H1 (cell line): ENCODE measurements around the gene ALG3. TPM values are rescaled to one million over a fixed set of nuclear protein-coding genes. Genes with fewer than 3 reads are reported as not detected.

Source experiments
- CTCF ChIA-PET: fragments of 300-600 bp; sonication (Branson Sonifier 250); formaldehyde crosslinking; loops from one replicate; lab custom pipeline; 2021; ENCODE audit not compliant: partially characterized antibody; lab: Charles Lee
- POLR2A ChIA-PET: fragments of 300-600 bp; sonication (Branson Sonifier 250); formaldehyde crosslinking; loops from one replicate; lab custom pipeline; 2021; ENCODE audit warnings: inconsistent platforms; ENCODE audit not compliant: partially characterized antibody; lab: Charles Lee
- DNase-seq, 2 experiments: peaks; one replicate each; pipeline versions ENCODE4 v3.0.0 to v3.0.0-alpha.2; 2010 to 2022; ENCODE audit warnings: low spot score in 2 of 2, low read depth in 1 of 2, mixed read lengths in 1 of 2
- FAIRE-seq: peaks from 2 replicates; lab custom pipeline; 2011; peaks lifted over from hg19 to GRCh38; lab: Jason Lieb, UNC
- H2AFZ ChIP-seq: 2 replicates; pipeline ENCODE4 v1.8.1; 2012; ENCODE audit warnings: low read length, inconsistent platforms
- H2AK5ac ChIP-seq: 2 replicates; pipeline ENCODE4 v1.6.1; 2013; ENCODE audit warnings: low read depth, low read length
- H2BK120ac ChIP-seq: replicated peaks from 2 replicates; pipeline ENCODE3; 2013; ENCODE audit warnings: low read depth, low read length, inconsistent platforms
- H2BK12ac ChIP-seq: 2 replicates; pipeline ENCODE4 v1.6.1; 2013; ENCODE audit warnings: low read depth, low read length
- H2BK15ac ChIP-seq: 2 replicates; pipeline ENCODE4 v1.6.1; 2013; ENCODE audit warnings: low read length
- H2BK20ac ChIP-seq: 2 replicates; pipeline ENCODE4 v1.6.1; 2013; ENCODE audit warnings: low read length
- H2BK5ac ChIP-seq: 2 replicates; pipeline ENCODE4 v1.6.1; 2013; ENCODE audit warnings: low read depth, low read length
- H3K14ac ChIP-seq: 2 replicates; pipeline ENCODE4 v1.6.1; 2013; ENCODE audit warnings: inconsistent platforms; ENCODE audit not compliant: insufficient read length
- H3K18ac ChIP-seq: 2 replicates; pipeline ENCODE4 v1.6.1; 2013; ENCODE audit warnings: low read length; ENCODE audit errors: extremely low read depth
- H3K23ac ChIP-seq: 2 replicates; pipeline ENCODE4 v1.6.1; 2013; ENCODE audit warnings: inconsistent platforms; ENCODE audit not compliant: insufficient read length
- H3K23me2 ChIP-seq: 2 replicates; pipeline ENCODE4 v1.6.1; 2013; ENCODE audit warnings: low read depth, low read length
- H3K27ac ChIP-seq: 2 replicates; pipeline ENCODE4 v1.6.1; 2011; ENCODE audit warnings: low read depth, low read length, inconsistent platforms
- H3K27me3 ChIP-seq, 4 experiments: replicated peaks in 1 of 4; 1 replicate in 1 of 4; 2 replicates in 3 of 4; pipeline versions ENCODE4 v1.6.1 to v1.8.1; 2011 to 2013; ENCODE audit warnings: low read length in 3 of 4, mild to moderate bottlenecking in 3 of 4, inconsistent platforms in 2 of 4, mixed read lengths in 2 of 4, moderate library complexity in 1 of 4; ENCODE audit not compliant: control insufficient read depth in 3 of 4, insufficient read depth in 3 of 4; ENCODE audit errors: extremely low read depth in 1 of 4
- H3K36me3 ChIP-seq, 4 experiments: 2 replicates each; pipeline versions ENCODE4 v1.6.1 to v1.8.1; 2011 to 2013; ENCODE audit warnings: mild to moderate bottlenecking in 4 of 4, low read length in 3 of 4, moderate library complexity in 2 of 4, control low read depth in 1 of 4, inconsistent platforms in 1 of 4; ENCODE audit not compliant: insufficient read depth in 4 of 4, control insufficient read depth in 2 of 4
- H3K4ac ChIP-seq: replicated peaks from 2 replicates; pipeline ENCODE3; 2013; ENCODE audit warnings: low read length, low read depth, mixed read lengths, inconsistent platforms; ENCODE audit not compliant: insufficient read length
- H3K4me1 ChIP-seq, 4 experiments: replicated peaks in 1 of 4; 1 replicate in 1 of 4; 2 replicates in 3 of 4; pipeline versions ENCODE4 v1.6.1 to v1.8.1; 2011 to 2013; ENCODE audit warnings: low read length in 3 of 4, inconsistent platforms in 2 of 4, mixed read lengths in 1 of 4; ENCODE audit not compliant: insufficient read depth in 4 of 4, control insufficient read depth in 3 of 4
- H3K4me2 ChIP-seq, 2 experiments: 2 replicates each; pipeline versions ENCODE4 v1.6.1 to v1.8.1; 2011 to 2013; ENCODE audit warnings: low read depth in 2 of 2, low read length in 2 of 2, control low read depth in 1 of 2, inconsistent platforms in 1 of 2, mild to moderate bottlenecking in 1 of 2; ENCODE audit not compliant: insufficient read depth in 1 of 2
- H3K4me3 ChIP-seq, 4 experiments: fragments of 200-600, 300-600 bp in 1 of 4; sonication (generic), shearing (Covaris generic), sonication (Bioruptor Twin) in 1 of 4; 2 replicates each; pipeline versions ENCODE4 v1.5.1 to v1.8.1; 2011 to 2016; ENCODE audit warnings: low read length in 4 of 4, low read depth in 3 of 4, control low read depth in 2 of 4, inconsistent platforms in 2 of 4, mild to moderate bottlenecking in 2 of 4, mixed read lengths in 1 of 4, moderate library complexity in 1 of 4; ENCODE audit not compliant: insufficient read depth in 2 of 4; ENCODE audit errors: extremely low read depth in 1 of 4
- H3K56ac ChIP-seq: replicated peaks from 2 replicates; pipeline ENCODE3; 2013; ENCODE audit warnings: low read depth, mild to moderate bottlenecking, mixed read lengths, low read length, inconsistent platforms; ENCODE audit not compliant: insufficient read length
- H3K79me1 ChIP-seq: 2 replicates; pipeline ENCODE4 v1.6.1; 2013; ENCODE audit warnings: low read depth, low read length, control low read depth
- H3K79me2 ChIP-seq, 2 experiments: 2 replicates each; pipeline versions ENCODE4 v1.6.1 to v1.8.1; 2012 to 2013; ENCODE audit warnings: low read length in 2 of 2, mild to moderate bottlenecking in 2 of 2, inconsistent platforms in 1 of 2; ENCODE audit not compliant: insufficient read depth in 2 of 2, control insufficient read depth in 1 of 2
- H3K9ac ChIP-seq, 4 experiments: replicated peaks in 1 of 4; 1 replicate in 1 of 4; 2 replicates in 3 of 4; pipeline versions ENCODE4 v1.6.1 to v1.8.1; 2011 to 2013; ENCODE audit warnings: low read depth in 3 of 4, low read length in 3 of 4, control low read depth in 2 of 4, mild to moderate bottlenecking in 2 of 4, moderate library complexity in 2 of 4, inconsistent platforms in 1 of 4; ENCODE audit errors: extremely low read depth in 1 of 4
- H3K9me3 ChIP-seq, 2 experiments: 2 replicates each; pipeline versions ENCODE4 v1.6.1 to v1.8.1; 2012 to 2013; ENCODE audit warnings: mild to moderate bottlenecking in 2 of 2, moderate library complexity in 2 of 2, control low read depth in 1 of 2, inconsistent platforms in 1 of 2, low read depth in 1 of 2, low read length in 1 of 2, mixed read lengths in 1 of 2; ENCODE audit not compliant: insufficient read depth in 2 of 2
- H4K20me1 ChIP-seq, 2 experiments: replicated peaks in 1 of 2; 2 replicates each; pipeline versions ENCODE3 to v1.8.1; 2011 to 2013; ENCODE audit warnings: inconsistent platforms in 2 of 2, low read length in 2 of 2, mild to moderate bottlenecking in 1 of 2; ENCODE audit not compliant: insufficient read depth in 2 of 2, control insufficient read depth in 1 of 2
- H4K5ac ChIP-seq: 2 replicates; pipeline ENCODE4 v1.6.1; 2013; ENCODE audit warnings: low read length, low read depth, mixed read lengths, inconsistent platforms; ENCODE audit not compliant: insufficient read length
- H4K8ac ChIP-seq: 2 replicates; pipeline ENCODE4 v1.8.0; 2013; ENCODE audit warnings: mild to moderate bottlenecking, moderate library complexity, low read length, inconsistent platforms; ENCODE audit not compliant: insufficient read depth; ENCODE audit errors: extremely low read depth
- H4K91ac ChIP-seq: replicated peaks from 2 replicates; pipeline ENCODE3; 2013; ENCODE audit warnings: low read length, mixed read lengths, inconsistent platforms; ENCODE audit not compliant: insufficient read length
- CEBPB ChIP-seq: IDR thresholded peaks from 2 replicates; pipeline ENCODE4 v1.6.1; 2012; ENCODE audit warnings: low read depth, low read length
- CHD1 ChIP-seq: IDR thresholded peaks from 2 replicates; pipeline ENCODE4 v1.6.1; 2012; ENCODE audit warnings: low read depth, low read length, improper control_type of control experiment
- EZH2 ChIP-seq: fragments of 200-600 bp; sonication (generic); IDR thresholded peaks from 2 replicates; pipeline ENCODE4 v1.7.1; 2012; ENCODE audit warnings: low read depth, mild to moderate bottlenecking, moderate library complexity, low read length, inconsistent platforms; ENCODE audit not compliant: severe bottlenecking
- HDAC2 ChIP-seq, 2 experiments: fragments of 300-600 bp in 1 of 2; sonication (generic) in 1 of 2; IDR thresholded peaks; 2 replicates each; pipeline ENCODE4 v1.6.1; 2011 to 2012; ENCODE audit warnings: low read depth in 2 of 2, low read length in 2 of 2, mild to moderate bottlenecking in 2 of 2, moderate library complexity in 2 of 2, borderline replicate concordance in 1 of 2, inconsistent platforms in 1 of 2
- JUND ChIP-seq: IDR thresholded peaks from 2 replicates; pipeline ENCODE4 v1.6.1; 2011; ENCODE audit warnings: mild to moderate bottlenecking, improper control_type of control experiment, low read length
- KDM1A ChIP-seq: fragments of 200-600, 300-600 bp; sonication (generic); IDR thresholded peaks from 2 replicates; pipeline ENCODE4 v1.7.1; 2016; ENCODE audit warnings: mild to moderate bottlenecking, low read length, borderline replicate concordance
- NANOG ChIP-seq: IDR thresholded peaks from 2 replicates; pipeline ENCODE4 v1.6.1; 2011; ENCODE audit warnings: low read length, low read depth, mild to moderate bottlenecking, inconsistent platforms; ENCODE audit not compliant: insufficient read depth, poor library complexity, severe bottlenecking
- NRF1 ChIP-seq: IDR thresholded peaks from 2 replicates; pipeline ENCODE4 v1.6.1; 2011; ENCODE audit warnings: mild to moderate bottlenecking, low read depth, low read length, improper control_type of control experiment
- RNF2 ChIP-seq: fragments of 200-900, 300-1000 bp; sonication (generic); IDR thresholded peaks from 2 replicates; pipeline ENCODE4 v1.7.1; 2016; ENCODE audit warnings: borderline replicate concordance, low read depth, mild to moderate bottlenecking, antibody characterized with exemption, low read length; ENCODE audit not compliant: poor library complexity, severe bottlenecking; ENCODE audit errors: missing control alignments
- RXRA ChIP-seq: IDR thresholded peaks from 2 replicates; pipeline ENCODE4 v1.6.1; 2011; ENCODE audit warnings: low read depth, mild to moderate bottlenecking, low read length, moderate library complexity; ENCODE audit not compliant: insufficient read depth
- SIN3A ChIP-seq, 2 experiments: IDR thresholded peaks in 1 of 2; conservative IDR thresholded peaks in 1 of 2; 2 replicates each; pipeline ENCODE4 v1.6.1; 2011 to 2012; ENCODE audit warnings: low read length in 2 of 2, improper control_type of control experiment in 1 of 2, low read depth in 1 of 2, mild to moderate bottlenecking in 1 of 2
- TEAD4 ChIP-seq: IDR thresholded peaks from 2 replicates; pipeline ENCODE4 v1.6.1; 2012; ENCODE audit warnings: low read depth, low read length, inconsistent platforms, mixed read lengths
- ZNF274 ChIP-seq: IDR thresholded peaks from 2 replicates; pipeline ENCODE4 v1.7.0; 2012; ENCODE audit warnings: low read length, borderline replicate concordance; ENCODE audit errors: extremely low read depth
- WGBS, 2 experiments: shearing (Covaris generic) in 1 of 2; methylation state at CpG; one replicate each; pipeline versions ENCODE4 v1.1.6 to v1.1.7; 2013 to 2015; ENCODE audit warnings: low lambda C conversion rate in 2 of 2, mixed read lengths in 2 of 2, inconsistent platforms in 1 of 2, low coverage in 1 of 2, missing lambda C conversion rate in 1 of 2; ENCODE audit not compliant: insufficient replicate concordance in 2 of 2, insufficient coverage in 1 of 2, insufficient read length in 1 of 2; ENCODE audit errors: extremely low coverage in 1 of 2, missing lambda C conversion rate in 1 of 2; 5-methylcytosine and 5-hydroxymethylcytosine counted together
- polyA plus RNA-seq, 7 experiments: library from polyadenylated mRNA; depleted of rRNA in 3 of 7; stranded (reverse) in 5 of 7; unstranded in 2 of 7; fragments of >200 nt in 5 of 7; fragments of 200-250 nt in 2 of 7; gene quantifications; 1 replicate in 5 of 7; 2 replicates in 1 of 7; 4 replicates in 1 of 7; pipeline versions ENCODE4 v1.2.1 to v1.2.3, GENCODE V29; 2011 to 2013; ENCODE audit warnings: missing spikeins in 2 of 7, mixed read lengths in 2 of 7
- total RNA-seq: library from RNA; stranded (reverse); fragmentation: NEBNext Ultra II Directional; extraction: Animal tissue kit (Norgen Biotek cat#: 25700); gene quantifications from 2 replicates; pipeline ENCODE4 v1.2.1, GENCODE V29; 2021

Gene ALG3
- total and polyA plus RNA-seq, 2 of the 8 experiments (the other 6 are each of a cell fraction or from before 2014, with no cell fraction given): 54.6 to 148 TPM

DNA sequence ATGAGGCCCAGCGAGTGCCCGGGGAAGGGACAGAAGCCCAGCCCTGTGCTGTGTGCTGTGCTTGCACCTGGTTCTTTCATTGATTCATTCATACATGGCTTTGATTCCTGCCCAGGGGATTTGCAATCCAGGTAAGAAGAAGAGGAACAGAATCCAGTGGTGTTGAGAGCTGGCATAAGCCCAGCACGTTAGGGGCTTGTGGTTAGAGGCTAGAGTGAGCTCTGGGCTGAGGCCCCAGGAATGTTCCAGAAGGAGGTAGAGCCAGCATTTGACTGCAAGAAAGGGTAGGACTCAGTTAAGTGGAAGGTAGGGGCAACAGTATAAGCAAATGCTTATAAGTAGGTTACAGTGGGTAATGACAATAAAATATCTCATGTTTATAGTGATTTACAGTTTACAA, 17.1 kb downstream of the ALG3 start:
- FAIRE-seq: no peak
- DNase-seq: no peak
- Histone ChIP-seq H4K20me1 (peaks cover 4 to 7% of the 10 kb centered on the region in 2 experiments), H2AK5ac (no peak overlapping the region), H3K9me3 (no peaks in the 10 kb centered on the region), H4K91ac (no peak overlapping the region), H3K56ac (no peak overlapping the region), H3K79me1 (no peaks in the 10 kb centered on the region), H2BK15ac (no peak overlapping the region), H2BK5ac (no peak overlapping the region), H4K5ac (no peak overlapping the region), H3K9ac (no peak overlapping the region), H2BK20ac (no peak overlapping the region), H3K18ac (no peak overlapping the region), H3K23me2 (peaks cover 11% of the 10 kb centered on the region; the same call in 1 of the 2 replicates), H3K23ac (no peak overlapping the region), H3K36me3 (peaks cover 0 to 8% (median 0%) of the 10 kb centered on the region in 4 experiments; a peak in 1 of 8 replicates), H3K27me3 (peaks cover 35 to 60% (median 53%) of the 10 kb centered on the region in 4 experiments), H3K4me2 (no peak overlapping the region; a peak in 1 of 4 replicates), H2BK120ac (no peak overlapping the region), H4K8ac (no peak overlapping the region), H3K27ac (no peak overlapping the region), H2AFZ (no peak overlapping the region), H3K79me2 (no peaks in the 10 kb centered on the region), H3K4ac (no peak overlapping the region), H3K14ac (no peak overlapping the region), H2BK12ac (no peak overlapping the region), H3K4me3 (no peak overlapping the region), H3K4me1 (peaks cover 0 to 20% (median 4%) of the 10 kb centered on the region in 4 experiments; a peak in 5 of 7 replicates)
- WGBS, 2 experiments: 74% methylated on average over 3 of the region's 3 CpGs; no CpG with 5 or more reads in 1 of the 2 experiments
- POLR2A ChIA-PET: interaction anchor here (1.8 kb wide), 1 partner anchor 9 kb away, joined by 10 read pairs; no protein-coding TSS in a partner anchor
- CTCF ChIA-PET: interaction anchor here (1.2 to 10.3 kb wide), 9 partner anchors 9 to 336 kb away, joined by 3 to 183 read pairs (median 4); partner anchors contain the start of genes CAMK2N2, EEF1AKMT4 and FAM131A
- TF ChIP-seq HDAC2 (IDR thresholded peaks at IDR 0.05; ENCODE audit: borderline replicate concordance in 1 of 2, low read depth in 2 of 2, low read length in 2 of 2) (no peak), KDM1A (no peak), JUND (no peak), EZH2 (no peak), TEAD4 (no peak), NANOG (no peak), SIN3A (conservative IDR thresholded peaks at IDR 0.05 in 1 of 2, IDR thresholded peaks at IDR 0.05 in 1 of 2; ENCODE audit: low read depth in 1 of 2, low read length in 2 of 2) (no peak), RXRA (no peak), RNF2 (no peak), CEBPB (no peak), CHD1 (no peak), ZNF274 (no peak), NRF1 (no peak)
